Liver (tissue), 9 donors: ENCODE results near the gene LMNB1. TPM values are rescaled to one million over a fixed set of nuclear protein-coding genes. Genes with fewer than 3 reads are reported as not detected.

Experiments used
- DNase-seq: peaks from one replicate; pipeline ENCODE4 v3.0.0-alpha.2; 2017; ENCODE audit warnings: low spot score
- H3K27ac ChIP-seq, 2 donors: one replicate each; pipeline ENCODE4 v1.7.0; 2013; ENCODE audit warnings: inconsistent platforms in 2 of 2, low read length in 2 of 2, control low read depth in 1 of 2, low read depth in 1 of 2, mild to moderate bottlenecking in 1 of 2
- H3K27me3 ChIP-seq, 4 donors: one replicate each; pipeline versions ENCODE4 v1.6.1 to v1.7.0; 2013; ENCODE audit warnings: low read length in 3 of 4, inconsistent platforms in 1 of 4, mild to moderate bottlenecking in 1 of 4, moderate library complexity in 1 of 4; ENCODE audit not compliant: control insufficient read depth in 4 of 4, insufficient read depth in 4 of 4
- H3K36me3 ChIP-seq, 4 donors: one replicate each; pipeline versions ENCODE4 v1.6.1 to v1.7.0; 2013; ENCODE audit warnings: low read length in 3 of 4, mild to moderate bottlenecking in 3 of 4, low read depth in 1 of 4, moderate library complexity in 1 of 4; ENCODE audit not compliant: control insufficient read depth in 4 of 4, insufficient read depth in 3 of 4
- H3K4me1 ChIP-seq, 4 donors: one replicate each; pipeline versions ENCODE4 v1.6.1 to v1.7.0; 2013; ENCODE audit warnings: low read length in 3 of 4, mild to moderate bottlenecking in 3 of 4, moderate library complexity in 1 of 4; ENCODE audit not compliant: control insufficient read depth in 4 of 4, insufficient read depth in 4 of 4
- H3K4me3 ChIP-seq, 3 donors: one replicate each; pipeline versions ENCODE4 v1.6.1 to v1.7.0; 2013; ENCODE audit warnings: low read length in 3 of 3, control low read depth in 1 of 3, low read depth in 1 of 3, mild to moderate bottlenecking in 1 of 3
- H3K9ac ChIP-seq, 2 donors: one replicate each; pipeline ENCODE4 v1.7.0; 2013; ENCODE audit warnings: low read length in 2 of 2, mild to moderate bottlenecking in 2 of 2, moderate library complexity in 2 of 2, control low read depth in 1 of 2, low read depth in 1 of 2
- H3K9me3 ChIP-seq, 4 donors: one replicate each; pipeline versions ENCODE4 v1.6.1 to v1.7.0; 2013; ENCODE audit warnings: low read length in 3 of 4; ENCODE audit not compliant: control insufficient read depth in 4 of 4
- ATF3 ChIP-seq: IDR thresholded peaks from 2 replicates; pipeline ENCODE4 v1.6.1; 2016; ENCODE audit warnings: antibody characterized with exemption
- CTCF ChIP-seq: fragments of 150-350 bp; IDR thresholded peaks from 2 replicates; pipeline ENCODE4 v1.5.1; 2017; ENCODE audit warnings: improper control_type of control experiment, low read depth, low read length; ENCODE audit not compliant: missing input control
- EGR1 ChIP-seq, 2 donors: IDR thresholded peaks; 2 replicates each; pipeline ENCODE4 v1.6.1; 2016 to 2018; ENCODE audit warnings: antibody characterized with exemption in 2 of 2, low read depth in 2 of 2
- FOXA1 ChIP-seq: IDR thresholded peaks from 2 replicates; pipeline ENCODE4 v1.6.1; 2016; ENCODE audit warnings: antibody characterized with exemption
- FOXA2 ChIP-seq: IDR thresholded peaks from 2 replicates; pipeline ENCODE4 v1.6.1; 2016; ENCODE audit warnings: antibody characterized with exemption
- GABPA ChIP-seq, 2 donors: IDR thresholded peaks in 1 of 2; conservative IDR thresholded peaks in 1 of 2; 2 replicates each; pipeline ENCODE4 v1.6.1; 2016; ENCODE audit warnings: antibody characterized with exemption in 2 of 2, mild to moderate bottlenecking in 1 of 2, moderate library complexity in 1 of 2
- HNF4A ChIP-seq, 2 donors: conservative IDR thresholded peaks; 2 replicates each; pipeline ENCODE4 v1.6.1; 2016; ENCODE audit warnings: antibody characterized with exemption in 2 of 2, mild to moderate bottlenecking in 2 of 2
- HNF4G ChIP-seq: IDR thresholded peaks from 2 replicates; pipeline ENCODE4 v1.6.1; 2016; ENCODE audit warnings: antibody characterized with exemption
- JUND ChIP-seq, 2 donors: IDR thresholded peaks; 2 replicates each; pipeline ENCODE4 v1.6.1; 2016; ENCODE audit warnings: antibody characterized with exemption in 2 of 2
- MAX ChIP-seq: IDR thresholded peaks from 2 replicates; pipeline ENCODE4 v1.6.1; 2016; ENCODE audit warnings: antibody characterized with exemption
- NR2F2 ChIP-seq: IDR thresholded peaks from 2 replicates; pipeline ENCODE4 v1.6.1; 2016; ENCODE audit warnings: antibody characterized with exemption
- RAD21 ChIP-seq, 2 donors: IDR thresholded peaks; 2 replicates each; pipeline ENCODE4 v1.6.1; 2016; ENCODE audit warnings: antibody characterized with exemption in 2 of 2, mild to moderate bottlenecking in 2 of 2
- REST ChIP-seq: IDR thresholded peaks from 2 replicates; pipeline ENCODE4 v1.6.1; 2016; ENCODE audit warnings: antibody characterized with exemption, mild to moderate bottlenecking
- RXRA ChIP-seq, 2 donors: IDR thresholded peaks; 2 replicates each; pipeline ENCODE4 v1.6.1; 2017 to 2018; ENCODE audit warnings: antibody characterized with exemption in 2 of 2, mild to moderate bottlenecking in 1 of 2
- SP1 ChIP-seq: IDR thresholded peaks from 2 replicates; pipeline ENCODE4 v1.6.1; 2018; ENCODE audit warnings: antibody characterized with exemption, mild to moderate bottlenecking
- TAF1 ChIP-seq: conservative IDR thresholded peaks from 2 replicates; pipeline ENCODE4 v1.6.1; 2016; ENCODE audit warnings: antibody characterized with exemption, mild to moderate bottlenecking
- YY1 ChIP-seq: IDR thresholded peaks from 2 replicates; pipeline ENCODE4 v1.6.1; 2016; ENCODE audit warnings: antibody characterized with exemption, mild to moderate bottlenecking
- WGBS: extraction: QIAGEN DNeasy Blood & Tissue Kit; methylation state at CpG from one replicate; pipeline ENCODE4 v1.1.7; 2013; 5-methylcytosine and 5-hydroxymethylcytosine counted together
- polyA plus RNA-seq, 2 donors: library from polyadenylated mRNA; stranded (reverse) in 1 of 2; unstranded in 1 of 2; fragments of 200-250 nt in 1 of 2; fragments of >200 nt in 1 of 2; fragmentation: Nextera tagmentation in 1 of 2; extraction: Ambion mirVana in 1 of 2; gene quantifications; one replicate each; pipeline versions ENCODE4 v1.2.1 to v1.2.3, GENCODE V29; 2013 to 2015
- total RNA-seq, 2 donors: library from RNA; depleted of rRNA; stranded (reverse); fragments of >200 nt; gene quantifications; one replicate each; pipeline ENCODE4 v1.2.3, GENCODE V29; 2014
- donor health status: healthy.
- donor health status: healthy.
- donor health status: healthy.
- donor health status: healthy.
- donor health status: healthy.

LMNB1 gene
- total and polyA plus RNA-seq, 4 donors, result 0.57 to 45.7 (median 5.6) TPM

- TF ChIP-seq CTCF (no peak), HNF4G (no peak), RAD21 (IDR thresholded peaks at IDR 0.05) (no peak), RXRA (IDR thresholded peaks at IDR 0.05) (no peak), YY1 (no peak)
Measured at GRCh38 chr5:126741361-126741760, 35.6 kb upstream of the LMNB1 start (continued).

- Histone ChIP-seq H3K4me3 (no peak overlapping the region), H3K4me1 (no peaks in the 10 kb centered on the region), H3K27ac (no peak overlapping the region), H3K36me3 (no peaks in the 10 kb centered on the region), H3K9ac (no peak overlapping the region), H3K9me3 (no peaks in the 10 kb centered on the region), H3K27me3 (no peaks in the 10 kb centered on the region)
- TF ChIP-seq GABPA (IDR thresholded peaks at IDR 0.05 in 1 of 2, conservative IDR thresholded peaks at IDR 0.05 in 1 of 2) (no peak), JUND (IDR thresholded peaks at IDR 0.05) (no peak), MAX (no peak), REST (no peak), HNF4G (no peak), TAF1 (no peak), EGR1 (IDR thresholded peaks at IDR 0.05; ENCODE audit: low read depth in 2 of 2) (no peak), FOXA2 (no peak), ATF3 (no peak), RAD21 (IDR thresholded peaks at IDR 0.05) (no peak), NR2F2 (no peak), SP1 (no peak)
- no peak for DNase-seq
- 79% methylated on average over 2 of the region's 2 CpGs for WGBS
Measured at GRCh38 chr5:126742425-126742824, 34.5 kb upstream of the LMNB1 start.

- H3K9me3 ChIP-seq, result no peaks in the 10 kb centered on the region
- DNase-seq, result no peak
- TF ChIP-seq GABPA (IDR thresholded peaks at IDR 0.05 in 1 of 2, conservative IDR thresholded peaks at IDR 0.05 in 1 of 2), result no peak
- no peak for TF ChIP-seq FOXA1
- no peak for TF ChIP-seq MAX
- no peak for TF ChIP-seq ATF3
- TF ChIP-seq CTCF, result no peak
- no peak for TF ChIP-seq SP1
- no peak for TF ChIP-seq HNF4A (conservative IDR thresholded peaks at IDR 0.05)
- no peak for TF ChIP-seq NR2F2
- no peak for TF ChIP-seq FOXA2
- TF ChIP-seq HNF4G, result no peak
- no peaks in the 10 kb centered on the region for H3K4me1 ChIP-seq
- no peak overlapping the region for H3K9ac ChIP-seq
- H3K27ac ChIP-seq, result no peak overlapping the region
- WGBS, result 80% methylated on average over 2 of the region's 2 CpGs
- no peaks in the 10 kb centered on the region for H3K27me3 ChIP-seq
- no peaks in the 10 kb centered on the region for H3K36me3 ChIP-seq
- no peak overlapping the region for H3K4me3 ChIP-seq
Measured at GRCh38 chr5:126744836-126745235, 32.1 kb upstream of the LMNB1 start.
